K562 (cell line): ENCODE results near the gene DAPK2. TPM values are rescaled to one million over a fixed set of nuclear protein-coding genes. Genes with fewer than 3 reads are reported as not detected.

Experiments used
- ATF7 ChIP-seq: fragments of 450-650 bp; IDR thresholded peaks from 2 replicates; pipeline ENCODE4 v1.7.1; 2014; ENCODE audit warnings: mild to moderate bottlenecking, moderate library complexity
- BRF1 ChIP-seq: IDR thresholded peaks from 3 replicates; pipeline ENCODE4 v1.6.1; 2011; ENCODE audit warnings: borderline replicate concordance, mild to moderate bottlenecking; ENCODE audit not compliant: insufficient read length; ENCODE audit errors: extremely low read depth
- CAMTA2 ChIP-seq: fragments of 250-450 bp; sonication (Bioruptor Pico); conservative IDR thresholded peaks from 2 replicates; pipeline ENCODE4 v1.5.1; 2022
- EP300 ChIP-seq: IDR thresholded peaks from 2 replicates; pipeline ENCODE4 v1.6.1; 2012; ENCODE audit warnings: low read length, improper control_type of control experiment
- FOXP1 ChIP-seq: sonication (generic); formaldehyde crosslinking; IDR thresholded peaks from 2 replicates; pipeline ENCODE4 v1.8.0; 2022; ENCODE audit warnings: mild to moderate bottlenecking, missing genetic modification reagents
- GABPA ChIP-seq: fragments of 200-800 bp; sonication (Bioruptor generic); conservative IDR thresholded peaks from 2 replicates; pipeline ENCODE4 v1.6.1; 2016; ENCODE audit warnings: low read depth, missing genetic modification characterization, missing compliant biosample characterization
- HDAC6 ChIP-seq: IDR thresholded peaks from 2 replicates; pipeline ENCODE4 v1.6.1; 2012; ENCODE audit warnings: low read depth, mild to moderate bottlenecking, control low read depth, inconsistent platforms, low read length, moderate library complexity
- HNRNPUL1 ChIP-seq: fragments of 200-400 bp; formaldehyde crosslinking; IDR thresholded peaks from 2 replicates; pipeline ENCODE4 v1.6.1; 2017; ENCODE audit warnings: low read length
- HSF4 ChIP-seq: fragments of 250-450 bp; sonication (Bioruptor Pico); IDR thresholded peaks from 2 replicates; pipeline ENCODE4 v2.1.2; 2022; ENCODE audit warnings: mild to moderate bottlenecking, moderate library complexity, borderline replicate concordance
- NFIX ChIP-seq: fragments of 250-450 bp; sonication (Bioruptor Pico); IDR thresholded peaks from 2 replicates; pipeline ENCODE4 v1.4.0; 2020; ENCODE audit warnings: low read depth, mild to moderate bottlenecking, moderate library complexity
- PTRF ChIP-seq: fragments of 450-650 bp; IDR thresholded peaks from 2 replicates; pipeline ENCODE4 v1.6.1; 2016; ENCODE audit warnings: mild to moderate bottlenecking, missing genetic modification characterization, missing compliant biosample characterization
- RBFOX2 ChIP-seq: fragments of 200-400 bp; formaldehyde crosslinking; IDR thresholded peaks from 2 replicates; pipeline ENCODE4 v1.6.1; 2017; ENCODE audit warnings: low read depth, mild to moderate bottlenecking, low read length, moderate library complexity
- SLC30A9 ChIP-seq: fragments of 250-450 bp; sonication (Bioruptor Pico); IDR thresholded peaks from 2 replicates; pipeline ENCODE4 v1.8.0; 2022; ENCODE audit warnings: mild to moderate bottlenecking, moderate library complexity
- SPI1 ChIP-seq: IDR thresholded peaks from 2 replicates; pipeline ENCODE4 v1.6.1; 2011; ENCODE audit warnings: low read depth, low read length, control low read depth, borderline replicate concordance
- TRIM24 ChIP-seq, 2 experiments: fragments of 450-650 bp; IDR thresholded peaks; 2 replicates each; pipeline ENCODE4 v1.6.1; 2016
- YY1 ChIP-seq, 3 experiments: IDR thresholded peaks; 2 replicates each; pipeline ENCODE4 v1.6.1; 2011; ENCODE audit warnings: low read length in 2 of 3, mild to moderate bottlenecking in 2 of 3, moderate library complexity in 2 of 3, borderline replicate concordance in 1 of 3, control low read depth in 1 of 3, low read depth in 1 of 3; ENCODE audit not compliant: insufficient read depth in 3 of 3, insufficient replicate concordance in 2 of 3, control insufficient read depth in 1 of 3, insufficient read length in 1 of 3; ENCODE audit errors: extremely low read depth in 1 of 3
- ZBTB43 ChIP-seq: sonication (generic); formaldehyde crosslinking; IDR thresholded peaks from 2 replicates; pipeline ENCODE4 v1.8.0; 2023; ENCODE audit warnings: mild to moderate bottlenecking, missing genetic modification reagents
- ZFP36 ChIP-seq: fragments of 150-350 bp; IDR thresholded peaks from 2 replicates; pipeline ENCODE4 v1.6.1; 2018; ENCODE audit warnings: low read length, low read depth; ENCODE audit not compliant: partially characterized antibody
- ZNF165 ChIP-seq: fragments of 250-450 bp; sonication (Bioruptor Pico); IDR thresholded peaks from 2 replicates; pipeline ENCODE4 v1.4.0; 2020; ENCODE audit warnings: borderline replicate concordance
- polyA plus RNA-seq, 8 experiments: library from polyadenylated mRNA; depleted of rRNA in 4 of 8; stranded (reverse) in 5 of 8; unstranded in 3 of 8; fragments of >200 nt; fragmentation: Nextera tagmentation in 2 of 8; fragmentation: Illumina TruSeq in 1 of 8; extraction: Ambion mirVana in 2 of 8; extraction: Trizol in 1 of 8; gene quantifications; 2 replicates each; pipeline versions ENCODE4 v1.2.1 to v1.2.3, GENCODE V29; 2011 to 2014; ENCODE audit warnings: inconsistent platforms in 1 of 8, missing spikeins in 1 of 8
- total RNA-seq, 7 experiments: library from RNA; depleted of rRNA in 6 of 7; stranded (reverse); fragments of >200 nt in 6 of 7; fragmentation: Illumina TruSeq in 2 of 7; extraction: Trizol in 2 of 7; gene quantifications; 2 replicates each; pipeline versions ENCODE4 v1.2.1 to v1.2.3, GENCODE V29; 2011 to 2021; ENCODE audit warnings: low replicate concordance in 1 of 7
- TF ChIP-seq, protein P1 (sequence below), 2 experiments: fragments of 450-650 bp; IDR thresholded peaks; 2 replicates each; pipeline ENCODE4 v1.6.1; 2018; ENCODE audit warnings: mild to moderate bottlenecking in 2 of 2, low read depth in 1 of 2; ENCODE audit not compliant: partially characterized antibody in 2 of 2
- TF ChIP-seq, protein P2 (sequence below): fragments of 450-650 bp; IDR thresholded peaks from 2 replicates; pipeline ENCODE4 v1.6.1; 2018; ENCODE audit warnings: mild to moderate bottlenecking, low read depth; ENCODE audit not compliant: partially characterized antibody

Gene DAPK2
- total and polyA plus RNA-seq, 9 of the 15 experiments (the other 6 are each of a cell fraction or from before 2014, with no cell fraction given): 0.14 to 5.2 (median 2.2) TPM

GRCh38 chr15:64046421-64047153 is at the start of gene DAPK2 (continued):
- TF ChIP-seq PTRF (no peak), HSF4 (CRISPR knock-in tag) (no peak), SPI1 (no peak), CAMTA2 (CRISPR knock-in tag) (no peak), TRIM24 (IDR thresholded peaks at IDR 0.05) (no peak), ZBTB43 (CRISPR knock-in tag) (no peak), YY1 (IDR thresholded peaks at IDR 0.05; ENCODE audit: borderline replicate concordance in 1 of 3, control insufficient read depth in 1 of 3, extremely low read depth in 1 of 3, insufficient read depth in 3 of 3, insufficient read length in 1 of 3, insufficient replicate concordance in 2 of 3, low read depth in 1 of 3, low read length in 2 of 3) (peak in 1 of 3 experiments; percentile 58), HNRNPUL1 (no peak), ZFP36 (no peak), SLC30A9 (CRISPR knock-in tag) (no peak), ZNF165 (CRISPR knock-in tag) (no peak), RBFOX2 (peak; percentile 40), GABPA (tag) (no peak), FOXP1 (no peak), NFIX (CRISPR knock-in tag) (no peak), EP300 (no peak), ATF7 (0 out of 2 replicates have a peak, but pooled peaks have one; percentile 12), BRF1 (no peak), HDAC6 (no peak)
- TF ChIP-seq, protein P1, sequence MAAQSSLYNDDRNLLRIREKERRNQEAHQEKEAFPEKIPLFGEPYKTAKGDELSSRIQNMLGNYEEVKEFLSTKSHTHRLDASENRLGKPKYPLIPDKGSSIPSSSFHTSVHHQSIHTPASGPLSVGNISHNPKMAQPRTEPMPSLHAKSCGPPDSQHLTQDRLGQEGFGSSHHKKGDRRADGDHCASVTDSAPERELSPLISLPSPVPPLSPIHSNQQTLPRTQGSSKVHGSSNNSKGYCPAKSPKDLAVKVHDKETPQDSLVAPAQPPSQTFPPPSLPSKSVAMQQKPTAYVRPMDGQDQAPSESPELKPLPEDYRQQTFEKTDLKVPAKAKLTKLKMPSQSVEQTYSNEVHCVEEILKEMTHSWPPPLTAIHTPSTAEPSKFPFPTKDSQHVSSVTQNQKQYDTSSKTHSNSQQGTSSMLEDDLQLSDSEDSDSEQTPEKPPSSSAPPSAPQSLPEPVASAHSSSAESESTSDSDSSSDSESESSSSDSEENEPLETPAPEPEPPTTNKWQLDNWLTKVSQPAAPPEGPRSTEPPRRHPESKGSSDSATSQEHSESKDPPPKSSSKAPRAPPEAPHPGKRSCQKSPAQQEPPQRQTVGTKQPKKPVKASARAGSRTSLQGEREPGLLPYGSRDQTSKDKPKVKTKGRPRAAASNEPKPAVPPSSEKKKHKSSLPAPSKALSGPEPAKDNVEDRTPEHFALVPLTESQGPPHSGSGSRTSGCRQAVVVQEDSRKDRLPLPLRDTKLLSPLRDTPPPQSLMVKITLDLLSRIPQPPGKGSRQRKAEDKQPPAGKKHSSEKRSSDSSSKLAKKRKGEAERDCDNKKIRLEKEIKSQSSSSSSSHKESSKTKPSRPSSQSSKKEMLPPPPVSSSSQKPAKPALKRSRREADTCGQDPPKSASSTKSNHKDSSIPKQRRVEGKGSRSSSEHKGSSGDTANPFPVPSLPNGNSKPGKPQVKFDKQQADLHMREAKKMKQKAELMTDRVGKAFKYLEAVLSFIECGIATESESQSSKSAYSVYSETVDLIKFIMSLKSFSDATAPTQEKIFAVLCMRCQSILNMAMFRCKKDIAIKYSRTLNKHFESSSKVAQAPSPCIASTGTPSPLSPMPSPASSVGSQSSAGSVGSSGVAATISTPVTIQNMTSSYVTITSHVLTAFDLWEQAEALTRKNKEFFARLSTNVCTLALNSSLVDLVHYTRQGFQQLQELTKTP (IDR thresholded peaks at IDR 0.05; ENCODE audit: low read depth in 1 of 2, partially characterized antibody in 2 of 2): no peak
- TF ChIP-seq, protein P2, sequence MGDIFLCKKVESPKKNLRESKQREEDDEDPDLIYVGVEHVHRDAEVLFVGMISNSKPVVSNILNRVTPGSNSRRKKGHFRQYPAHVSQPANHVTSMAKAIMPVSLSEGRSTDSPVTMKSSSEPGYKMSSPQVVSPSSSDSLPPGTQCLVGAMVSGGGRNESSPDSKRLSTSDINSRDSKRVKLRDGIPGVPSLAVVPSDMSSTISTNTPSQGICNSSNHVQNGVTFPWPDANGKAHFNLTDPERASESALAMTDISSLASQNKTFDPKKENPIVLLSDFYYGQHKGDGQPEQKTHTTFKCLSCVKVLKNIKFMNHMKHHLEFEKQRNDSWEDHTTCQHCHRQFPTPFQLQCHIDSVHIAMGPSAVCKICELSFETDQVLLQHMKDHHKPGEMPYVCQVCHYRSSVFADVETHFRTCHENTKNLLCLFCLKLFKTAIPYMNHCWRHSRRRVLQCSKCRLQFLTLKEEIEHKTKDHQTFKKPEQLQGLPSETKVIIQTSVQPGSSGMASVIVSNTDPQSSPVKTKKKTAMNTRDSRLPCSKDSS: no peak
